Heart left ventricle (tissue), 16 donors: ENCODE measurements around the gene NBL1. TPM values are rescaled to one million over a fixed set of nuclear protein-coding genes. Genes with fewer than 3 reads are reported as not detected.

Experiments used
- ATAC-seq, 4 donors: fragments of 200-7000 bp; cut with Tn5 transposase; one replicate each; pipeline ENCODE4 v1.9.1; 2020 to 2022; ENCODE audit warnings: moderate library complexity in 4 of 4, mild to moderate bottlenecking in 3 of 4, moderate number of reproducible peaks in 1 of 4
- DNase-seq, 5 donors: peaks; one replicate each; pipeline ENCODE4 v3.0.0-alpha.2; 2020
- H3K27ac ChIP-seq, 12 donors: fragments of 200-600 bp; sonication (generic) in 4 of 12; one replicate each; pipeline versions ENCODE4 v1.5.0 to v1.8.0; 2016 to 2022; ENCODE audit warnings: mild to moderate bottlenecking in 2 of 12
- H3K27me3 ChIP-seq, 9 donors: fragments of 200-600 bp; sonication (generic) in 2 of 9; one replicate each; pipeline versions ENCODE4 v1.5.1 to v1.8.0; 2016 to 2022; ENCODE audit warnings: mild to moderate bottlenecking in 3 of 9
- H3K36me3 ChIP-seq, 9 donors: fragments of 200-600 bp; sonication (generic) in 2 of 9; one replicate each; pipeline versions ENCODE4 v1.5.0 to v1.8.0; 2018 to 2022; ENCODE audit warnings: mild to moderate bottlenecking in 2 of 9
- H3K4me1 ChIP-seq, 12 donors: fragments of 200-600 bp; sonication (generic) in 4 of 12; one replicate each; pipeline versions ENCODE4 v1.5.0 to v1.8.0; 2016 to 2022; ENCODE audit warnings: mild to moderate bottlenecking in 3 of 12
- H3K4me3 ChIP-seq, 12 donors: fragments of 200-600 bp; sonication (generic) in 4 of 12; one replicate each; pipeline versions ENCODE4 v1.5.0 to v1.8.0; 2017 to 2022; ENCODE audit warnings: mild to moderate bottlenecking in 9 of 12, moderate library complexity in 4 of 12
- H3K9me3 ChIP-seq, 12 donors: fragments of 200-600 bp; sonication (generic) in 4 of 12; one replicate each; pipeline versions ENCODE4 v1.5.0 to v1.8.0; 2016 to 2022; ENCODE audit warnings: mild to moderate bottlenecking in 1 of 12
- POLR2A ChIP-seq, 2 donors: fragments of 450-650 bp; IDR thresholded peaks; one replicate each; pipeline ENCODE4 v1.6.1; 2017; ENCODE audit warnings: antibody characterized with exemption in 2 of 2, mild to moderate bottlenecking in 2 of 2, moderate library complexity in 2 of 2
- whole genome bisulfite sequencing, 4 donors: extraction: QIAGEN DNeasy Blood & Tissue Kit in 2 of 4; methylation state at CpG; one replicate each; pipeline versions ENCODE4 v1.1.5 to v1.1.7; 2013 to 2018; 5-methylcytosine and 5-hydroxymethylcytosine counted together
- intact Hi-C, 10 donors: fragments of 100-400 bp; cut with DNase I; formaldehyde crosslinking; loops; one replicate each; pipeline versions ENCODE4 v1.11.1 to v1.14.2; 2022
- polyA plus RNA-seq, 2 donors: library from polyadenylated mRNA; stranded (reverse); fragments of 200-250 nt; gene quantifications; one replicate each; pipeline ENCODE4 v1.2.3, GENCODE V29; 2013
- total RNA-seq, 9 donors: library from RNA; depleted of rRNA in 2 of 9; stranded (reverse); fragments of >200 nt in 2 of 9; fragmentation: NEBNext Ultra II Directional in 3 of 9; extraction: Animal tissue kit (Norgen Biotek cat#: 25700) in 3 of 9; gene quantifications; one replicate each; pipeline versions ENCODE4 v1.1.0 to v1.2.4, GENCODE V29; 2016 to 2023
- TF ChIP-seq, protein P1 (sequence below), 12 donors: fragments of 200-600 bp; sonication (generic) in 4 of 12; IDR thresholded peaks; one replicate each; pipeline versions ENCODE4 v1.5.0 to v1.8.0; 2018 to 2022; ENCODE audit warnings: antibody characterized with exemption in 12 of 12, mild to moderate bottlenecking in 5 of 12
- donor health status: ischemic (EF 13 %, LVEDD 7.1; RV severe dilation, severe dysfunction).
- donor health status: healthy with polysubstance abuse.
- donor health status: DM: no; HTN: yes; CAD: no.
- donor health status: DM: no; HTN: no; CAD: no.
- donor health status: ischemic (EF 25% LVEDD 6.9; RV normal size, moderate dysfunction).
- donor health status: ischemic (EF 25% LVEDD 5.7; RV mildly dilated, moderate dysfunction).
- donor health status: healthy.
- donor health status: DM: yes; HTN: yes; CAD: no.
- donor health status: ischemic (EF 35%, LVEDD 5.7; RV mildly dilated, moderate dysfunction).
- donor health status: nonischemic (EF 11% LVEDD 7.7; RV severe dilation, severe dysfunction).
- donor health status: DM: yes; HTN: yes; CAD: no.
- donor health status: PGD.
- donor health status: ischemic (EF 29% LVEDD 5.4; RV normal size, mild dysfunction).
- donor health status: nonischemic (EF 23%, LVEDD 6.1; RV moderate dilation, normal function).

The NBL1 gene
- total and polyA plus RNA-seq, 11 donors, result 19.3 to 61.4 (median 33.1) TPM

DNA sequence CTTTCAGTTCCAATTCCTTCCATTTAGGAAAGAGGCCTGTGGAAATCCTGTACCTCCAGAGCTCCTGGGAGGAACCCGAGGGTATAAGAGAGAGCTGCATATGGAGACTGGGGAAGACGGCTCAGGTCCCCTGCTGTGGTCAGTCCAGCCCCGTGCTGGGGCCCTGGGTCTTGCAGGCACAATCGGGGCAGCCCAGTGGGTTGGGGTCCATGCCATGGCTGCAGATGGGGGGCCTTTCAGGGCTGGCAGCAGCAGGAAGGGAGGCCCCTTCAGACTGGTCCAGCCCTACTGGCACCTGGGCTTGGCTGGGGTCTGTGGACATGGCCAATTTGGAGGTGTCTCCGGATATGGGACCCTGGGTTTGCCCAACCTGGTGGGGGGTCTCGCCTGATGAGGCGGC, 38.8 kb downstream of the NBL1 start:
- peak in 1 of 5 donors; percentile 41 for DNase-seq
- intact Hi-C loops, result no loop called here
- 75 to 83% (median 76%) methylated on average over 6 to 7 of the region's 7 CpGs for WGBS, 4 donors
- H3K4me1 ChIP-seq, result no peaks in the 10 kb centered on the region
- TF ChIP-seq POLR2A (IDR thresholded peaks at IDR 0.05), result no peak
- TF ChIP-seq, protein P1, sequence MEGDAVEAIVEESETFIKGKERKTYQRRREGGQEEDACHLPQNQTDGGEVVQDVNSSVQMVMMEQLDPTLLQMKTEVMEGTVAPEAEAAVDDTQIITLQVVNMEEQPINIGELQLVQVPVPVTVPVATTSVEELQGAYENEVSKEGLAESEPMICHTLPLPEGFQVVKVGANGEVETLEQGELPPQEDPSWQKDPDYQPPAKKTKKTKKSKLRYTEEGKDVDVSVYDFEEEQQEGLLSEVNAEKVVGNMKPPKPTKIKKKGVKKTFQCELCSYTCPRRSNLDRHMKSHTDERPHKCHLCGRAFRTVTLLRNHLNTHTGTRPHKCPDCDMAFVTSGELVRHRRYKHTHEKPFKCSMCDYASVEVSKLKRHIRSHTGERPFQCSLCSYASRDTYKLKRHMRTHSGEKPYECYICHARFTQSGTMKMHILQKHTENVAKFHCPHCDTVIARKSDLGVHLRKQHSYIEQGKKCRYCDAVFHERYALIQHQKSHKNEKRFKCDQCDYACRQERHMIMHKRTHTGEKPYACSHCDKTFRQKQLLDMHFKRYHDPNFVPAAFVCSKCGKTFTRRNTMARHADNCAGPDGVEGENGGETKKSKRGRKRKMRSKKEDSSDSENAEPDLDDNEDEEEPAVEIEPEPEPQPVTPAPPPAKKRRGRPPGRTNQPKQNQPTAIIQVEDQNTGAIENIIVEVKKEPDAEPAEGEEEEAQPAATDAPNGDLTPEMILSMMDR (IDR thresholded peaks at IDR 0.05), result no peak
- no peaks in the 10 kb centered on the region for H3K27me3 ChIP-seq
- no peak overlapping the region for H3K27ac ChIP-seq
- no peak for ATAC-seq
- peaks cover 0 to 8% (median 0%) of the 10 kb centered on the region in 9 donors for H3K36me3 ChIP-seq
- H3K9me3 ChIP-seq, result peaks cover 0 to 4% (median 0%) of the 10 kb centered on the region in 12 donors
- H3K4me3 ChIP-seq, result no peak overlapping the region

DNA sequence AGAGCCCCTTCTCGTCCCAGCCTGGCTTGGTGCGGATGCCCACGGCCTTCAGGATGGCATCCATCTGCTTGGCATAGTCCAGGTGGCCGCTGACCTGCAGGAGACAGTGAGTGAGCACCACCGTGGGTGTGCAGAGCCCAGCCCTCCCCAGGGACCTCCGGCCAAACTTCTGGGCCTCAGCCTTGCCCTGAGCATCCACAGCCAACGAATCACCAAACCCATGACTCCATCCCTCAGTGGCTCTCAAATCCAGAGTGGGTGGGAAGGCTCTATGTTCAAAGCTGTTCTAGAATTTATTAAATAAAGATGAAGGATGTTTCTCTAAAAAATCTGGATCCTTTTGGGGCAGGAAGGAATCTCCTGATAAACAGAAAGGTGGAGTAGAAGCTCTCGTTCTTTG, 39.2 kb downstream of the NBL1 start:
- peaks cover 0 to 4% (median 0%) of the 10 kb centered on the region in 12 donors for H3K9me3 ChIP-seq

DNA sequence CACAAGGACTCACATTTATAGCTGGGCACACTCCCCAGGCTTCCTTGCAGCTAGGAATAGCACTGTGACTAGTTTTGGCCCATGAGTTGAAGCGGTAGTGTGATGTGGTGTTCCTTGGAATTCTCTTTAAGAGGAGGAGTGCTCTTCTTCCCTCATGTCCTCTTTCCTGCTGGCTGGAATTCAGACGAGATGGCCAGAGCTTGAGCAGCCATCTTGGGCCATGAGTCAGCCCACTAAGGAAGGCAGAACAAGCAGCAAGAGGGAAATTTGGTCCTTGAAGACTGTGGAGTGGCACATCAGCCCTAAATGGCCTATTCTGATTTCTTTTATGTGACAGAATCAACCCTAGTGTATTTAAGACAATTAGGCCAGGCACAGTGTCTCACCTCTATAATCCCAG, 40.6 kb downstream of the NBL1 start:
- WGBS, 4 donors, result 85 to 99% (median 92%) methylated on average over 2 of the region's 2 CpGs
- no peak for DNase-seq
- Histone ChIP-seq H3K4me3 (no peak overlapping the region), H3K27ac (no peak overlapping the region), H3K9me3 (peaks cover 0 to 4% (median 0%) of the 10 kb centered on the region in 12 donors), H3K4me1 (peaks cover 0 to 12% (median 4%) of the 10 kb centered on the region in 12 donors), H3K27me3 (no peaks in the 10 kb centered on the region), H3K36me3 (peaks cover 0 to 8% (median 0%) of the 10 kb centered on the region in 9 donors)
- TF ChIP-seq, protein P1 (IDR thresholded peaks at IDR 0.05), result no peak
- no peak for TF ChIP-seq POLR2A (IDR thresholded peaks at IDR 0.05)
- intact Hi-C loops, result no loop called here
- no peak for ATAC-seq

More for the DNA sequence above, 39.2 kb downstream of the NBL1 start:
- DNase-seq, result peak in 1 of 5 donors; percentile 46
- TF ChIP-seq POLR2A (IDR thresholded peaks at IDR 0.05), result no peak
- TF ChIP-seq, protein P1 (IDR thresholded peaks at IDR 0.05), result no peak
- ATAC-seq, result no peak
- intact Hi-C loops, result no loop called here
- no peak overlapping the region for H3K4me3 ChIP-seq
- H3K27ac ChIP-seq, result no peak overlapping the region
- 85 to 91% (median 90%) methylated on average over 8 of the region's 8 CpGs for WGBS, 4 donors
- H3K36me3 ChIP-seq, result peaks cover 0 to 8% (median 0%) of the 10 kb centered on the region in 9 donors
- H3K27me3 ChIP-seq, result no peaks in the 10 kb centered on the region
- H3K4me1 ChIP-seq, result no peaks in the 10 kb centered on the region

DNA sequence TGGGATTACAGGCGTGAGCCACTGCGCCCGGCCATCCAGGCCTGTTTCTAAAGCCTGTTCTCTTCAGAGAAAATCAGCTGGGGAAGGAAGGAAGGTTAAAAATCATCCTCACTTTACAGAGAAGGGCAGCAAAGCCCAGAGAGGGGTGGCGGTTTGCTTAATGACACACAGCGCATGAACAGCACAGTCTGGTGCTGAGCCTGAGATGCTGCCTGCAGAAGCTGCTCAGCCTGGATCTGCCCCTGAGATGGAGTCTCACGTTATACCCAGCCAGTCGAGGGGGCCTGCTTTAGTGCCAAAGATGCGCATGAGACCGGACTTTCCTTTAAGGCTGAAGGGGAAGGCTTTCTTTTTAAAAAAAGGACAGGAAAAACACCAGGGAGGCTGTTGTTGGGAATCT, 41.9 kb downstream of the NBL1 start:
- WGBS, 4 donors, result 87 to 90% (median 88%) methylated on average over 9 of the region's 9 CpGs
- H3K4me1 ChIP-seq, result peaks cover 0 to 12% (median 4%) of the 10 kb centered on the region in 12 donors
- H3K9me3 ChIP-seq, result peaks cover 0 to 4% (median 0%) of the 10 kb centered on the region in 12 donors
- H3K36me3 ChIP-seq, result peaks cover 0 to 8% (median 0%) of the 10 kb centered on the region in 9 donors
- ATAC-seq, result no peak
- H3K27ac ChIP-seq, result no peak overlapping the region
- intact Hi-C loops, result no loop called here
- H3K4me3 ChIP-seq, result no peak overlapping the region
- no peak for DNase-seq
- no peaks in the 10 kb centered on the region for H3K27me3 ChIP-seq
- TF ChIP-seq, protein P1 (IDR thresholded peaks at IDR 0.05), result no peak
- no peak for TF ChIP-seq POLR2A (IDR thresholded peaks at IDR 0.05)
